Omental fat pad (tissue), 4 donors: ENCODE measurements around the gene PGR. TPM values are rescaled to one million over a fixed set of nuclear protein-coding genes. Genes with fewer than 3 reads are reported as not detected.

Source experiments
- ATAC-seq: fragments of 150-250 bp; one replicate; pipeline ENCODE4 v1.9.1; 2016; ENCODE audit warnings: mild to moderate bottlenecking, moderate library complexity; ENCODE audit not compliant: low FRiP score
- DNase-seq: peaks from one replicate; pipeline ENCODE4 v3.0.0-alpha.2; 2019; ENCODE audit warnings: low spot score
- total RNA-seq, 4 donors: library from RNA; depleted of rRNA; stranded (reverse); fragments of >200 nt; gene quantifications; one replicate each; pipeline ENCODE4 v1.1.0, GENCODE V29; 2016
- TF ChIP-seq, protein P1 (sequence below), 3 donors: fragments of 450-650 bp; IDR thresholded peaks; one replicate each; pipeline ENCODE4 v1.5.1; 2016 to 2017; ENCODE audit warnings: antibody characterized with exemption in 3 of 3, mild to moderate bottlenecking in 3 of 3, moderate library complexity in 2 of 3

The PGR gene
- total RNA-seq, 4 donors from 2014 or later = 0.60 to 2.4 (median 1.3) TPM

DNA sequence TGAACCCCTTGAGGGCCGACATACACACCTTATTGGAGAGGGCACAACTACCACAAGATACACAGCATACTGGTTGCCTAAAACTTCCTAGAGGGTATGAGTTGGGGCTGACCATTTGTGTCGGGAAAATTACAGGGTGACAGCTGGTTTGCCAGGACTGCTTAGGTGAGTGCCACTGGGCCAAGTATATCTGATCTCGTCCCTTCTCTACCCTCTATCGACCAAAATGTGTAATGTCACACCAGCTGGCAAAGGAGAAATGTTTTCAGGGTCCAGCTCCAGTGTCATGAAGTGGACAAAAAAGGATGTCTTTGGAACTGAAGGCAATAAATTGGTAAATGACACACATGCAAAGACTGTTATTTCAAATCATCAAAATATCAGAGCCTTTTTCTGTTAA, 126.1 kb downstream of the PGR start:
- DNase-seq = no peak
- ATAC-seq = no peak
- TF ChIP-seq, protein P1, sequence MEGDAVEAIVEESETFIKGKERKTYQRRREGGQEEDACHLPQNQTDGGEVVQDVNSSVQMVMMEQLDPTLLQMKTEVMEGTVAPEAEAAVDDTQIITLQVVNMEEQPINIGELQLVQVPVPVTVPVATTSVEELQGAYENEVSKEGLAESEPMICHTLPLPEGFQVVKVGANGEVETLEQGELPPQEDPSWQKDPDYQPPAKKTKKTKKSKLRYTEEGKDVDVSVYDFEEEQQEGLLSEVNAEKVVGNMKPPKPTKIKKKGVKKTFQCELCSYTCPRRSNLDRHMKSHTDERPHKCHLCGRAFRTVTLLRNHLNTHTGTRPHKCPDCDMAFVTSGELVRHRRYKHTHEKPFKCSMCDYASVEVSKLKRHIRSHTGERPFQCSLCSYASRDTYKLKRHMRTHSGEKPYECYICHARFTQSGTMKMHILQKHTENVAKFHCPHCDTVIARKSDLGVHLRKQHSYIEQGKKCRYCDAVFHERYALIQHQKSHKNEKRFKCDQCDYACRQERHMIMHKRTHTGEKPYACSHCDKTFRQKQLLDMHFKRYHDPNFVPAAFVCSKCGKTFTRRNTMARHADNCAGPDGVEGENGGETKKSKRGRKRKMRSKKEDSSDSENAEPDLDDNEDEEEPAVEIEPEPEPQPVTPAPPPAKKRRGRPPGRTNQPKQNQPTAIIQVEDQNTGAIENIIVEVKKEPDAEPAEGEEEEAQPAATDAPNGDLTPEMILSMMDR (IDR thresholded peaks at IDR 0.05) = no peak

GRCh38 chr11:100999756-101000155, 129.9 kb downstream of the PGR start:
- TF ChIP-seq, protein P1 (IDR thresholded peaks at IDR 0.05) = no peak
- DNase-seq (no peak), ATAC-seq (no peak)

GRCh38 chr11:100994966-100995365, 134.6 kb downstream of the PGR start:
- DNase-seq (no peak), ATAC-seq (no peak)
- TF ChIP-seq, protein P1 (IDR thresholded peaks at IDR 0.05) = no peak

GRCh38 chr11:100991541-100991940, 138.1 kb downstream of the PGR start:
- DNase-seq (no peak), ATAC-seq (no peak)
- TF ChIP-seq, protein P1 (IDR thresholded peaks at IDR 0.05) = no peak

DNA sequence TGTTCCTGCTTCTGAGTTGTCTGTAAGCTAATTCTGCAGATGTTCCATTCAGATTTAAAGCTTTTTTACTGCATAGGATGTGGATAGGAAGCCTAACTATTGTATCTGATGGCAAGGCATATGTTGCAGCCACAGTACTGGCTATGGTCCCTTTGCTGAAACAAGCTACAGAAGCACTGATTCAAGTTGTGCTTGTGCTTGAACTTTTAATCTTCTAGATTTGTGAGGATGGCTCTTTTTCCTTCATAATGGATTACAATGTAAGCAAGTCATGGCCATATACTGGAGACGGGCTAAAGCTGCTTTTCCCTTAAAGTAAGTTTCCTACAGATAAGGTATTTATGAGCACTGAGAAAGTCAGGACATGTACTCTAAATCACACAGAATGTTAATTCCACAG, 138.7 kb downstream of the PGR start:
- ATAC-seq (no peak), DNase-seq (no peak)
- TF ChIP-seq, protein P1 (IDR thresholded peaks at IDR 0.05) = no peak

DNA sequence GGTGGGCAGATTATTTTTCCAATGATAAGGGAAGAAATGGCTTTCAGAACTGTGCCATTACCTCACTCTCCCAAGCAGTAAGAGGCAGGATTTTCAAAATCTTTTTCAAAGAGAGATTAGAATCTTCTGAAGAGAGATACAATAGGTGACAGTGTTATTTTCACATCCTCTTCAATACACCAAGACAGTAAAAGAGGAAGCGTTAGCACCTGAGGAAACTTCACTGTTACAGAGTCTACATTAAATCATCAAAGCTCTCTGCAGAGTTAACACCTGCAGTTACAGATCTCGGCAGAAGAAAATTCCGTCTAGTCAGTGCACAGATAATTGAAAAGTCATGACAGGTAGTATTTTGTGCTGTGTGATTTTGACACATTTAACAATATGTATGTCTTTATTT, 144.9 kb downstream of the PGR start:
- DNase-seq (no peak), ATAC-seq (no peak)
- TF ChIP-seq, protein P1 (IDR thresholded peaks at IDR 0.05) = no peak

DNA sequence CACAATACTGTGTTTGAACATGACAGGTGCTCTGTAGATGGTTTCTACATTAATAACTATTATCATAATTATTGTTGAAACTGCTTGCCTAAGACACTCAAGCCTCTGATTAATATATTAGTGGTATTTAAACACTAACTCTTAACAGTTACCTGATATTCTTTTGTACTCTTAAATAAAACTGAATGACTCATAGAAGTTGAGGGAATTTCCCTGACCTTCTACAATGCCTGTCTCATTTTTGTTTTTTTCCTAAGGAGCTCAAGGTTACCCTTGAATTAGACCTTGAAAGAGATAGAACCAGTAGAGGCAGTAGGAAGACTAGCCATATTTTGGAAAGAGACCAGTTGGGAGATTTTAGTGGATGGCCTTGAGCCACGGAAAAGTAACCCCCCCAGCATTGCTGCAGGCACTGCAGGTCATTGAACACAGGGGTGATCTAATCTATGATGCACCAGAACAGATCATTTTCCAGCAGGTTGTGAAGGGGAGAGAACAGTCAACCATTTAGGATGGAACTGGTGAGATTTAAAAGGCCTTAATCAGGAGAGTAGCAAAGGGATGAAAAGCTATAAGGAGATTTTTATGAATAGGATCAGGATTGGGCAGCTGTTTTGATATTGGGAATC, 148.3 kb downstream of the PGR start:
- TF ChIP-seq, protein P1 (IDR thresholded peaks at IDR 0.05) = no peak
- no peak for DNase-seq
- no peak for ATAC-seq
